Liver (tissue), 9 donors: Measurements from ENCODE around the gene CD36. TPM values are rescaled to one million over a fixed set of nuclear protein-coding genes. Genes with fewer than 3 reads are reported as not detected.

Experiments used
- DNase-seq: peaks from one replicate; pipeline ENCODE4 v3.0.0-alpha.2; 2017; ENCODE audit warnings: low spot score
- H3K27ac ChIP-seq, 2 donors: one replicate each; pipeline ENCODE4 v1.7.0; 2013; ENCODE audit warnings: inconsistent platforms in 2 of 2, low read length in 2 of 2, control low read depth in 1 of 2, low read depth in 1 of 2, mild to moderate bottlenecking in 1 of 2
- H3K27me3 ChIP-seq, 4 donors: one replicate each; pipeline versions ENCODE4 v1.6.1 to v1.7.0; 2013; ENCODE audit warnings: low read length in 3 of 4, inconsistent platforms in 1 of 4, mild to moderate bottlenecking in 1 of 4, moderate library complexity in 1 of 4; ENCODE audit not compliant: control insufficient read depth in 4 of 4, insufficient read depth in 4 of 4
- H3K36me3 ChIP-seq, 4 donors: one replicate each; pipeline versions ENCODE4 v1.6.1 to v1.7.0; 2013; ENCODE audit warnings: low read length in 3 of 4, mild to moderate bottlenecking in 3 of 4, low read depth in 1 of 4, moderate library complexity in 1 of 4; ENCODE audit not compliant: control insufficient read depth in 4 of 4, insufficient read depth in 3 of 4
- H3K4me1 ChIP-seq, 4 donors: one replicate each; pipeline versions ENCODE4 v1.6.1 to v1.7.0; 2013; ENCODE audit warnings: low read length in 3 of 4, mild to moderate bottlenecking in 3 of 4, moderate library complexity in 1 of 4; ENCODE audit not compliant: control insufficient read depth in 4 of 4, insufficient read depth in 4 of 4
- H3K4me3 ChIP-seq, 3 donors: one replicate each; pipeline versions ENCODE4 v1.6.1 to v1.7.0; 2013; ENCODE audit warnings: low read length in 3 of 3, control low read depth in 1 of 3, low read depth in 1 of 3, mild to moderate bottlenecking in 1 of 3
- H3K9ac ChIP-seq, 2 donors: one replicate each; pipeline ENCODE4 v1.7.0; 2013; ENCODE audit warnings: low read length in 2 of 2, mild to moderate bottlenecking in 2 of 2, moderate library complexity in 2 of 2, control low read depth in 1 of 2, low read depth in 1 of 2
- H3K9me3 ChIP-seq, 4 donors: one replicate each; pipeline versions ENCODE4 v1.6.1 to v1.7.0; 2013; ENCODE audit warnings: low read length in 3 of 4; ENCODE audit not compliant: control insufficient read depth in 4 of 4
- CTCF ChIP-seq: fragments of 150-350 bp; IDR thresholded peaks from 2 replicates; pipeline ENCODE4 v1.5.1; 2017; ENCODE audit warnings: improper control_type of control experiment, low read depth, low read length; ENCODE audit not compliant: missing input control
- EGR1 ChIP-seq, 2 donors: IDR thresholded peaks; 2 replicates each; pipeline ENCODE4 v1.6.1; 2016 to 2018; ENCODE audit warnings: antibody characterized with exemption in 2 of 2, low read depth in 2 of 2
- FOXA2 ChIP-seq: IDR thresholded peaks from 2 replicates; pipeline ENCODE4 v1.6.1; 2016; ENCODE audit warnings: antibody characterized with exemption
- GABPA ChIP-seq, 2 donors: IDR thresholded peaks in 1 of 2; conservative IDR thresholded peaks in 1 of 2; 2 replicates each; pipeline ENCODE4 v1.6.1; 2016; ENCODE audit warnings: antibody characterized with exemption in 2 of 2, mild to moderate bottlenecking in 1 of 2, moderate library complexity in 1 of 2
- HNF4A ChIP-seq, 2 donors: conservative IDR thresholded peaks; 2 replicates each; pipeline ENCODE4 v1.6.1; 2016; ENCODE audit warnings: antibody characterized with exemption in 2 of 2, mild to moderate bottlenecking in 2 of 2
- HNF4G ChIP-seq: IDR thresholded peaks from 2 replicates; pipeline ENCODE4 v1.6.1; 2016; ENCODE audit warnings: antibody characterized with exemption
- JUND ChIP-seq, 2 donors: IDR thresholded peaks; 2 replicates each; pipeline ENCODE4 v1.6.1; 2016; ENCODE audit warnings: antibody characterized with exemption in 2 of 2
- NR2F2 ChIP-seq: IDR thresholded peaks from 2 replicates; pipeline ENCODE4 v1.6.1; 2016; ENCODE audit warnings: antibody characterized with exemption
- RAD21 ChIP-seq, 2 donors: IDR thresholded peaks; 2 replicates each; pipeline ENCODE4 v1.6.1; 2016; ENCODE audit warnings: antibody characterized with exemption in 2 of 2, mild to moderate bottlenecking in 2 of 2
- RXRA ChIP-seq, 2 donors: IDR thresholded peaks; 2 replicates each; pipeline ENCODE4 v1.6.1; 2017 to 2018; ENCODE audit warnings: antibody characterized with exemption in 2 of 2, mild to moderate bottlenecking in 1 of 2
- TAF1 ChIP-seq: conservative IDR thresholded peaks from 2 replicates; pipeline ENCODE4 v1.6.1; 2016; ENCODE audit warnings: antibody characterized with exemption, mild to moderate bottlenecking
- YY1 ChIP-seq: IDR thresholded peaks from 2 replicates; pipeline ENCODE4 v1.6.1; 2016; ENCODE audit warnings: antibody characterized with exemption, mild to moderate bottlenecking
- ZBTB33 ChIP-seq: IDR thresholded peaks from 2 replicates; pipeline ENCODE4 v1.6.1; 2016; ENCODE audit warnings: antibody characterized with exemption
- WGBS: extraction: QIAGEN DNeasy Blood & Tissue Kit; methylation state at CpG from one replicate; pipeline ENCODE4 v1.1.7; 2013; 5-methylcytosine and 5-hydroxymethylcytosine counted together
- polyA plus RNA-seq, 2 donors: library from polyadenylated mRNA; stranded (reverse) in 1 of 2; unstranded in 1 of 2; fragments of 200-250 nt in 1 of 2; fragments of >200 nt in 1 of 2; fragmentation: Nextera tagmentation in 1 of 2; extraction: Ambion mirVana in 1 of 2; gene quantifications; one replicate each; pipeline versions ENCODE4 v1.2.1 to v1.2.3, GENCODE V29; 2013 to 2015
- total RNA-seq, 2 donors: library from RNA; depleted of rRNA; stranded (reverse); fragments of >200 nt; gene quantifications; one replicate each; pipeline ENCODE4 v1.2.3, GENCODE V29; 2014
- TF ChIP-seq, protein P1 (sequence below): IDR thresholded peaks from 2 replicates; pipeline ENCODE4 v1.6.1; 2016; ENCODE audit warnings: antibody characterized with exemption
- TF ChIP-seq, protein P2 (sequence below): IDR thresholded peaks from 2 replicates; pipeline ENCODE4 v1.6.1; 2016; ENCODE audit warnings: antibody characterized with exemption
- TF ChIP-seq, protein P3 (sequence below): IDR thresholded peaks from 2 replicates; pipeline ENCODE4 v1.6.1; 2016; ENCODE audit warnings: antibody characterized with exemption, mild to moderate bottlenecking
- donor health status: healthy.
- donor health status: healthy.
- donor health status: healthy.
- donor health status: healthy.
- donor health status: healthy.

The CD36 gene
- total and polyA plus RNA-seq, 4 donors = 21.6 to 597 (median 54.5) TPM

DNA sequence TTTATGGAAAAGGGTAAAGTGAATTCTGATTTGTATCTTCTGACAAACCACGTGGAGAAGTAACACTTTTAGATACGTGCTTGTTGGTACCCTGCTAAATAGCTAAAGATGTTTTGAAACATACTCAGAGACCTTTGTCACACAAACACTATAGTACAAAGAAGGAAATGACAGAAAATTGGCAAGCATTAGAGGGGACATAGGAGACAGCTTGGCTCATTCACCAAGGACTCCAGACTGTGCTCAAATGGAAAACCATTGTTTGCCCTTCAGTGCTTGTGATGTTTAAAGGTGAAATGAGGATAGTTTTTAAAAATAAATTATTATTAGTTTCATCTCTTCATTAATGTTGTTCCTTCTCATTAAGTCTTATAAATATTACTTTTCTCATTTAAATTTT, 34.0 kb upstream of the CD36 start (continued):
- TF ChIP-seq ZBTB33 (no peak), CTCF (no peak), GABPA (IDR thresholded peaks at IDR 0.05 in 1 of 2, conservative IDR thresholded peaks at IDR 0.05 in 1 of 2) (no peak)
- TF ChIP-seq, protein P1, sequence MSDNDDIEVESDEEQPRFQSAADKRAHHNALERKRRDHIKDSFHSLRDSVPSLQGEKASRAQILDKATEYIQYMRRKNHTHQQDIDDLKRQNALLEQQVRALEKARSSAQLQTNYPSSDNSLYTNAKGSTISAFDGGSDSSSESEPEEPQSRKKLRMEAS = no peak

- Histone ChIP-seq H3K9ac (no peak overlapping the region), H3K4me1 (peaks cover 7 to 33% (median 20%) of the 10 kb centered on the region in 4 donors), H3K4me3 (no peak overlapping the region), H3K9me3 (no peaks in the 10 kb centered on the region), H3K36me3 (no peaks in the 10 kb centered on the region), H3K27ac (no peak overlapping the region), H3K27me3 (no peaks in the 10 kb centered on the region)
- no peak for DNase-seq
- 80% methylated on average over 1 of the region's 1 CpG for WGBS
- TF ChIP-seq GABPA (IDR thresholded peaks at IDR 0.05 in 1 of 2, conservative IDR thresholded peaks at IDR 0.05 in 1 of 2) (no peak), HNF4A (conservative IDR thresholded peaks at IDR 0.05) (no peak), RAD21 (IDR thresholded peaks at IDR 0.05) (no peak), YY1 (no peak), JUND (IDR thresholded peaks at IDR 0.05) (no peak), TAF1 (no peak), EGR1 (IDR thresholded peaks at IDR 0.05; ENCODE audit: low read depth in 2 of 2) (no peak), FOXA2 (no peak), NR2F2 (no peak), CTCF (no peak), RXRA (IDR thresholded peaks at IDR 0.05) (no peak), HNF4G (no peak)
- TF ChIP-seq, protein P1 = no peak
- TF ChIP-seq, protein P2, sequence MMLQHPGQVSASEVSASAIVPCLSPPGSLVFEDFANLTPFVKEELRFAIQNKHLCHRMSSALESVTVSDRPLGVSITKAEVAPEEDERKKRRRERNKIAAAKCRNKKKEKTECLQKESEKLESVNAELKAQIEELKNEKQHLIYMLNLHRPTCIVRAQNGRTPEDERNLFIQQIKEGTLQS = no peak
- TF ChIP-seq, protein P3, sequence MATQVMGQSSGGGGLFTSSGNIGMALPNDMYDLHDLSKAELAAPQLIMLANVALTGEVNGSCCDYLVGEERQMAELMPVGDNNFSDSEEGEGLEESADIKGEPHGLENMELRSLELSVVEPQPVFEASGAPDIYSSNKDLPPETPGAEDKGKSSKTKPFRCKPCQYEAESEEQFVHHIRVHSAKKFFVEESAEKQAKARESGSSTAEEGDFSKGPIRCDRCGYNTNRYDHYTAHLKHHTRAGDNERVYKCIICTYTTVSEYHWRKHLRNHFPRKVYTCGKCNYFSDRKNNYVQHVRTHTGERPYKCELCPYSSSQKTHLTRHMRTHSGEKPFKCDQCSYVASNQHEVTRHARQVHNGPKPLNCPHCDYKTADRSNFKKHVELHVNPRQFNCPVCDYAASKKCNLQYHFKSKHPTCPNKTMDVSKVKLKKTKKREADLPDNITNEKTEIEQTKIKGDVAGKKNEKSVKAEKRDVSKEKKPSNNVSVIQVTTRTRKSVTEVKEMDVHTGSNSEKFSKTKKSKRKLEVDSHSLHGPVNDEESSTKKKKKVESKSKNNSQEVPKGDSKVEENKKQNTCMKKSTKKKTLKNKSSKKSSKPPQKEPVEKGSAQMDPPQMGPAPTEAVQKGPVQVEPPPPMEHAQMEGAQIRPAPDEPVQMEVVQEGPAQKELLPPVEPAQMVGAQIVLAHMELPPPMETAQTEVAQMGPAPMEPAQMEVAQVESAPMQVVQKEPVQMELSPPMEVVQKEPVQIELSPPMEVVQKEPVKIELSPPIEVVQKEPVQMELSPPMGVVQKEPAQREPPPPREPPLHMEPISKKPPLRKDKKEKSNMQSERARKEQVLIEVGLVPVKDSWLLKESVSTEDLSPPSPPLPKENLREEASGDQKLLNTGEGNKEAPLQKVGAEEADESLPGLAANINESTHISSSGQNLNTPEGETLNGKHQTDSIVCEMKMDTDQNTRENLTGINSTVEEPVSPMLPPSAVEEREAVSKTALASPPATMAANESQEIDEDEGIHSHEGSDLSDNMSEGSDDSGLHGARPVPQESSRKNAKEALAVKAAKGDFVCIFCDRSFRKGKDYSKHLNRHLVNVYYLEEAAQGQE = no peak
Measured at GRCh38 chr7:80607136-80607535, 31.3 kb upstream of the CD36 start.
